CD14-positive monocyte (primary cell): ENCODE measurements around the gene KLHL22. TPM values are rescaled to one million over a fixed set of nuclear protein-coding genes. Genes with fewer than 3 reads are reported as not detected.

ENCODE experiments used
- DNase-seq, 3 donors: peaks; one replicate each; pipeline ENCODE4 v3.0.0-alpha.2; 2011 to 2022
- H2AFZ ChIP-seq: 2 replicates; pipeline ENCODE4 v1.6.0; 2012; ENCODE audit warnings: mild to moderate bottlenecking, low read depth, low read length, inconsistent platforms; ENCODE audit not compliant: insufficient read depth, poor library complexity, severe bottlenecking
- H3K27ac ChIP-seq, 2 donors: 1 replicate in 1 of 2; 2 replicates in 1 of 2; pipeline ENCODE4 v1.5.1; 2012 to 2013; ENCODE audit warnings: low read length in 2 of 2, control low read depth in 1 of 2, inconsistent platforms in 1 of 2, low read depth in 1 of 2, mild to moderate bottlenecking in 1 of 2
- H3K27me3 ChIP-seq, 2 donors: one replicate each; pipeline versions ENCODE4 v1.6.0 to v1.6.1; 2011 to 2013; ENCODE audit warnings: low read length in 2 of 2; ENCODE audit not compliant: control insufficient read depth in 2 of 2, insufficient read depth in 2 of 2
- H3K36me3 ChIP-seq, 2 donors: replicated peaks in 1 of 2; 1 replicate in 1 of 2; 2 replicates in 1 of 2; pipeline versions ENCODE4 v1.5.1 to v1.6.1; 2012 to 2013; ENCODE audit warnings: low read length in 2 of 2, control low read depth in 1 of 2, inconsistent platforms in 1 of 2, mild to moderate bottlenecking in 1 of 2; ENCODE audit not compliant: insufficient read depth in 2 of 2, control insufficient read depth in 1 of 2
- H3K4me1 ChIP-seq, 2 donors: 1 replicate in 1 of 2; 2 replicates in 1 of 2; pipeline versions ENCODE4 v1.5.1 to v1.6.1; 2012 to 2013; ENCODE audit warnings: low read length in 2 of 2, control low read depth in 1 of 2, inconsistent platforms in 1 of 2, mild to moderate bottlenecking in 1 of 2, moderate library complexity in 1 of 2; ENCODE audit not compliant: insufficient read depth in 2 of 2, control insufficient read depth in 1 of 2
- H3K4me2 ChIP-seq: replicated peaks from 2 replicates; pipeline ENCODE3; 2012; ENCODE audit warnings: low read length, moderate library complexity, mild to moderate bottlenecking; ENCODE audit not compliant: poor library complexity, severe bottlenecking; ENCODE audit errors: extremely low read depth
- H3K4me3 ChIP-seq, 3 experiments: fragments of 200-600 bp in 1 of 3; sonication (generic) in 1 of 3; replicated peaks in 1 of 3; 1 replicate in 2 of 3; 2 replicates in 1 of 3; pipeline ENCODE4 v1.5.1; 2011 to 2013; ENCODE audit warnings: low read length in 3 of 3, mild to moderate bottlenecking in 3 of 3, control low read depth in 2 of 3, low read depth in 2 of 3, inconsistent platforms in 1 of 3, moderate library complexity in 1 of 3
- H3K79me2 ChIP-seq: 2 replicates; pipeline ENCODE4 v1.6.0; 2012; ENCODE audit warnings: mild to moderate bottlenecking, control low read depth, inconsistent platforms, low read length, moderate library complexity; ENCODE audit not compliant: insufficient read depth
- H3K9ac ChIP-seq: 2 replicates; pipeline ENCODE4 v1.6.0; 2017; ENCODE audit warnings: low read length, mild to moderate bottlenecking; ENCODE audit not compliant: insufficient read depth, poor library complexity, severe bottlenecking
- H3K9me3 ChIP-seq, 2 donors: replicated peaks in 1 of 2; 1 replicate in 1 of 2; 2 replicates in 1 of 2; pipeline versions ENCODE4 v1.5.1 to v1.6.1; 2012 to 2013; ENCODE audit warnings: low read length in 2 of 2, control low read depth in 1 of 2; ENCODE audit not compliant: control insufficient read depth in 1 of 2, insufficient read depth in 1 of 2
- H4K20me1 ChIP-seq: 2 replicates; pipeline ENCODE4 v1.6.0; 2012; ENCODE audit warnings: mild to moderate bottlenecking, low read length, control low read depth, moderate library complexity; ENCODE audit not compliant: insufficient read depth
- H3K27ac Mint-ChIP-seq, 7 donors: one replicate each; pipeline ENCODE4 v1.8.0; 2020; ENCODE audit warnings: mild to moderate bottlenecking in 7 of 7, mixed read lengths in 7 of 7, moderate library complexity in 6 of 7, inconsistent platforms in 2 of 7
- H3K27me3 Mint-ChIP-seq, 3 donors: one replicate each; pipeline ENCODE4 v1.8.0; 2021 to 2022; ENCODE audit warnings: low read depth in 3 of 3, mild to moderate bottlenecking in 3 of 3, mixed read lengths in 3 of 3, moderate library complexity in 3 of 3, inconsistent platforms in 1 of 3
- H3K36me3 Mint-ChIP-seq, 2 donors: one replicate each; pipeline ENCODE4 v1.8.0; 2020; ENCODE audit warnings: mixed read lengths in 2 of 2, inconsistent platforms in 1 of 2, mild to moderate bottlenecking in 1 of 2
- H3K4me1 Mint-ChIP-seq: one replicate; pipeline ENCODE4 v1.8.0; 2020; ENCODE audit warnings: mild to moderate bottlenecking, mixed read lengths
- H3K4me3 Mint-ChIP-seq, 2 donors: one replicate each; pipeline ENCODE4 v1.8.0; 2020; ENCODE audit warnings: mild to moderate bottlenecking in 2 of 2, mixed read lengths in 2 of 2, moderate library complexity in 1 of 2
- H3K9me3 Mint-ChIP-seq, 7 donors: one replicate each; pipeline ENCODE4 v1.8.0; 2020 to 2022; ENCODE audit warnings: mixed read lengths in 7 of 7, mild to moderate bottlenecking in 6 of 7, moderate library complexity in 6 of 7, inconsistent platforms in 2 of 7
- WGBS: methylation state at CpG from one replicate; pipeline ENCODE4 v1.1.5; 2013; ENCODE audit warnings: missing lambda C conversion rate; ENCODE audit not compliant: insufficient coverage; 5-methylcytosine and 5-hydroxymethylcytosine counted together
- intact Hi-C, 2 donors: fragments of 100-400 bp; cut with micrococcal nuclease; formaldehyde crosslinking; loops; one replicate each; pipeline versions ENCODE4 v1.15.0 to v1.15.1; 2023
- polyA plus RNA-seq, 3 donors: library from polyadenylated mRNA; depleted of rRNA in 1 of 3; unstranded in 2 of 3; stranded (reverse) in 1 of 3; fragments of 300-500 nt in 2 of 3; fragments of >200 nt in 1 of 3; fragmentation: Illumina TruSeq in 2 of 3; gene quantifications; 1 replicate in 2 of 3; 2 replicates in 1 of 3; pipeline ENCODE4 v1.2.3, GENCODE V29; 2012 to 2021
- TF ChIP-seq, protein P1 (sequence below): fragments of 200-600 bp; IDR thresholded peaks from one replicate; pipeline ENCODE4 v1.8.0; 2022; ENCODE audit warnings: antibody characterized with exemption, mild to moderate bottlenecking

KLHL22 gene
- polyA plus RNA-seq, 3 donors, result 7.8 to 15.6 (median 9.2) TPM

DNA sequence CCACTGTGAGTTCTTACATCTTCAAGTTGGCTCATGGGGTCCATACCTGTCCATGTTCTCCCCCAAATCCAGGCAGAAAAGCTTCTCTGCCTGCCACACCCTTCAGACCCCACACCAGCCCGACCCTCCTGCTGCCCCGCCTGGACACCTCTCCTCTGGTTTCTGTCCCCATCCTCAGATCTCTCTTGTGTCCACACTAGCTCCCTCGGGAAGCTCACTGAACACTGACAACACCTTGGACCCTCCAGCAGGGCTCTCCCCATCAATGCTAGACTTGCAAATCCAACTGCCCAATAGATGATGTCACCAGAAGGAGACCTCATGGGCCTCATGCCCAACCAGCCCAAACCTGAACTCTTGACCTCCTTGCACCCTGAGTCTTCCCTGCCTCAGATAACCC, 60.8 kb downstream of the KLHL22 start:
- Histone ChIP-seq H3K9ac (no peak overlapping the region), H3K4me2 (no peak overlapping the region), H3K79me2 (no peaks in the 10 kb centered on the region), H4K20me1 (peaks cover 19% of the 10 kb centered on the region), H3K4me1 (peaks cover 32 to 41% of the 10 kb centered on the region in 2 donors), H3K9me3 (peaks cover 3 to 43% of the 10 kb centered on the region in 2 donors), H3K36me3 (no peaks in the 10 kb centered on the region), H3K27me3 (peaks cover 54 to 90% of the 10 kb centered on the region in 2 donors), H3K4me3 (no peak overlapping the region), H3K27ac (no peak overlapping the region), H2AFZ (no peak overlapping the region)
- TF ChIP-seq, protein P1, sequence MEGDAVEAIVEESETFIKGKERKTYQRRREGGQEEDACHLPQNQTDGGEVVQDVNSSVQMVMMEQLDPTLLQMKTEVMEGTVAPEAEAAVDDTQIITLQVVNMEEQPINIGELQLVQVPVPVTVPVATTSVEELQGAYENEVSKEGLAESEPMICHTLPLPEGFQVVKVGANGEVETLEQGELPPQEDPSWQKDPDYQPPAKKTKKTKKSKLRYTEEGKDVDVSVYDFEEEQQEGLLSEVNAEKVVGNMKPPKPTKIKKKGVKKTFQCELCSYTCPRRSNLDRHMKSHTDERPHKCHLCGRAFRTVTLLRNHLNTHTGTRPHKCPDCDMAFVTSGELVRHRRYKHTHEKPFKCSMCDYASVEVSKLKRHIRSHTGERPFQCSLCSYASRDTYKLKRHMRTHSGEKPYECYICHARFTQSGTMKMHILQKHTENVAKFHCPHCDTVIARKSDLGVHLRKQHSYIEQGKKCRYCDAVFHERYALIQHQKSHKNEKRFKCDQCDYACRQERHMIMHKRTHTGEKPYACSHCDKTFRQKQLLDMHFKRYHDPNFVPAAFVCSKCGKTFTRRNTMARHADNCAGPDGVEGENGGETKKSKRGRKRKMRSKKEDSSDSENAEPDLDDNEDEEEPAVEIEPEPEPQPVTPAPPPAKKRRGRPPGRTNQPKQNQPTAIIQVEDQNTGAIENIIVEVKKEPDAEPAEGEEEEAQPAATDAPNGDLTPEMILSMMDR, result no peak
- no peak for DNase-seq
- H3K27ac Mint-ChIP-seq, result no peak overlapping the region
- peaks cover 30% of the 10 kb centered on the region for H3K4me1 Mint-ChIP-seq
- intact Hi-C loops, result no loop called here
- H3K4me3 Mint-ChIP-seq, result peak overlapping the region in 1 of 2 donors; percentile 87
- WGBS, result 100% methylated on average over 3 of the region's 3 CpGs
- peaks cover 12 to 28% of the 10 kb centered on the region in 2 donors for H3K36me3 Mint-ChIP-seq
- H3K27me3 Mint-ChIP-seq, result peaks cover 79 to 95% (median 90%) of the 10 kb centered on the region in 3 donors
- peaks cover 0 to 30% (median 19%) of the 10 kb centered on the region in 7 donors for H3K9me3 Mint-ChIP-seq

DNA sequence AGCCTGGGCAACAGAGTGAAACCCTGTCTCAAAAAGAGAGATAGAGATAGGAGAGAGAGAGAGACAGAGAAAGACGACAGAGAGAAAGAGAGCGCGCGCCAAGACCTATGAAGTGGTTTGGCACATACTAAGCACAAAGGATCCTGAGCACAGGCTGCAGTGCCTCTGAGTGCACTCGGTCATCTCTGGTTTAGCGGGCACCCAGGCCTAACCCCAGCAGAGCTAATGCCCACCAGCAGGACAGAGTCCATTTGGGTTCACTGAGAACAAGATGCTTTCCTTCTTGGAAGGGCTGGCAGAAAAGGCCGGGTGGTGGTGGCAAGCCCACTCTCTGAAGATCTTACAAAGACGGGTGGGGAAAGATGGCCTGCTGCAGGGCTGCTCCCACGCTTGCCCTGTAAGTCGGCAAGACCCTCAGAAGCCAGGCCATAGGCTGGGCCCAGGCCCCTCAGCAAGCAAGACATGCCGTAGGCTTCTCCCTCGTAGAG, 61.3 kb downstream of the KLHL22 start:
- Mint-ChIP-seq H3K27ac (no peak overlapping the region), H3K9me3 (peaks cover 0 to 30% (median 19%) of the 10 kb centered on the region in 7 donors), H3K36me3 (peaks cover 8 to 28% of the 10 kb centered on the region in 2 donors), H3K4me1 (peaks cover 34% of the 10 kb centered on the region), H3K4me3 (peak overlapping the region in 1 of 2 donors; percentile 87), H3K27me3 (peaks cover 75 to 95% (median 90%) of the 10 kb centered on the region in 3 donors)
- peaks cover 36 to 46% of the 10 kb centered on the region in 2 donors for H3K4me1 ChIP-seq
- intact Hi-C loops, result no loop called here
- peaks cover 19% of the 10 kb centered on the region for H4K20me1 ChIP-seq
- H3K79me2 ChIP-seq, result no peaks in the 10 kb centered on the region
- TF ChIP-seq, protein P1, result no peak
- peaks cover 3 to 44% of the 10 kb centered on the region in 2 donors for H3K9me3 ChIP-seq
- peaks cover 55 to 93% of the 10 kb centered on the region in 2 donors for H3K27me3 ChIP-seq
- no peak overlapping the region for H3K27ac ChIP-seq
- no peak overlapping the region for H3K4me2 ChIP-seq
- peak in 1 of 3 donors; percentile 2 for DNase-seq
- 95% methylated on average over 12 of the region's 12 CpGs for WGBS
- H3K4me3 ChIP-seq, result no peak overlapping the region
- no peaks in the 10 kb centered on the region for H3K36me3 ChIP-seq
- H3K9ac ChIP-seq, result no peak overlapping the region
- H2AFZ ChIP-seq, result no peak overlapping the region
